ENCODE results near the gene ACE.
A peak's percentile ranks its signal among the peaks of the same experiment; 100 is the strongest.
"Not testable (repeated sequence)": the region's sequence is repeated elsewhere in the genome, so short reads cannot be mapped to it uniquely, and the experiment has no call there.

ACE gene

DNA sequence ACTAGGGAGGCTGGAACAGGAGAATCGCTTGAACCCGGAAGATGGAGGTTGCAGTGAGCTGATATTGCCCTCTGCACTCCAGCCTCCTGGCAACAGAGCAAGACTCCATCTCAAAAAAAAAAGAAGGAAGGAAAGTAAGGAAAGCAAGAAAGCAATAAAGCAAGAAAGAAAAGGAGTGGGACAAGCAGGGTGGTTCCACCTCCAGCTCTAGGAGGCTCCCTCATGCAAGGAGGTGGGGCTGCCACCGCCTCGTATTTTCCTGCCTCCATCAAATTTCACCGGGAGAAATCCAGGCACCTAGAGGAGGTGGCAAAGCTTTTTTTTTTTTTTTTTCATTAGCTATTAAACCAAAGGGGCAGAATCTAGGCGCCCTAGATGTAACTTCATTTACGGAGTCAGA, 31.8 kb upstream of the ACE start:
- no peak for DNase-seq

- DNase-seq, result peak; percentile 67
These were observed 31.3 kb upstream of the ACE start for GRCh38 chr17:63445571-63445953.

- DNase-seq, result peak; percentile 73
These were observed 30.7 kb upstream of the ACE start, which contains the start of gene CYB561 for GRCh38 chr17:63445954-63446752. Gene CYB561 (minus strand): TSS chr17:63446306. CDS start chr17:63437547, 8,759 bp downstream.

DNA sequence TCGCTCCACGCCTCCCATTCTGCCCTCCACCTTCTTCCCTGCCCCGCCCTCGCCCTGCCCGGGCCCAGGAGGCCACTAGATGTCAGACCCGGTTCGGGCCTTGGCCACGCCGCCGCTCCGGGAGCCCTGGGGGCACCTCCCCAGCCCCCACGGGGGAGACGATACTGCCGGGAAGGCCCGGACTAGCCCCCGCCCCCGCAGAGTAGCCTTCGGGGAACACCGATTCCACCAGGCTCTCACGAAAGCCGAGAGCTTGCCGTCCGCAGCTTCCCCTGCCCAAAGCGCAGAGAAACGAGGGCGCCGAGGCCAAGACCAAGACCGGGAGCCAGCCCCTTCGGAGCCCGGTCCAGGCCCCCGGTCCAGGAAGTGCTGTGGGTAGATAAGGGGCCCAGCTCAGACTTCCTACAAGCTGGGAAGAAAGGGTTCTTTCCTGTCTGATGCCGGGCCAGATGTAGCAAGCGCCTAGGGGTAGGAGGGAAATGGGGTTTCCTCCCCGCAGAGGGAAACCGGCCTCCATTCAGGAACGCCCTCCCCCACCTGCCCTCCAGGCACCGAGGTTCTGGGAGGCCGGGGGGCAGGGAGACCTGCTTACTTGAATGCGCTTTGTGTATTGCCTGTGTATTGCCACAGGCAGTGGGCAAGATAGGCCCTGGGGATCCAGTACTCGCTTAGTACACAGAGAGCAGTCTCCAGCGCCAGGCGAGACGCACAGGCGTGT, 29.9 kb upstream of the ACE start:
- DNase-seq, result peak; percentile 62

GRCh38 chr17:63447471-63448009, 29.3 kb upstream of the ACE start:
- DNase-seq, result no peak

- no peak for DNase-seq
These were observed 28.2 kb upstream of the ACE start for GRCh38 chr17:63448655-63449054.

DNA sequence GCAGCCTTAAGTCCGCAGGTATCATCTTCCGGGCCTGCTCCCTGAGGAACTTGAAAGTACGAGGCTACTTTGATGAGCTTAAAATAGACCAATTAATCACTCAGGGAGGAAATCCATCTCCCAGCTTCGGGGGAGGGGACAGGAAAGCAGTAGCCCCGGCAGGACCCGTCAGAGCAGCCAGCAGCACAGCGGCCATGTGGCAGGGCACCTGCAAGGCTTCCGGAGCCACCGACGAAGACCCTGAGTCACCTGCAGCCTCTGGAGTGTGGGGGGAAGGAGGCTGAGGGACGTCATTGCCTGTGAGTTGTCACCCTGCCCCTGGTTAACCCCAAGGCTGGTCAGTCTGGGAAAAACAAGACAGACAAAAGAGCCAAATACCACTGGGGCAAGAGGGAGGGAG, 26.3 kb upstream of the ACE start:
- DNase-seq, result no peak

GRCh38 chr17:63451150-63451549, 25.7 kb upstream of the ACE start:
- no peak for DNase-seq

DNA sequence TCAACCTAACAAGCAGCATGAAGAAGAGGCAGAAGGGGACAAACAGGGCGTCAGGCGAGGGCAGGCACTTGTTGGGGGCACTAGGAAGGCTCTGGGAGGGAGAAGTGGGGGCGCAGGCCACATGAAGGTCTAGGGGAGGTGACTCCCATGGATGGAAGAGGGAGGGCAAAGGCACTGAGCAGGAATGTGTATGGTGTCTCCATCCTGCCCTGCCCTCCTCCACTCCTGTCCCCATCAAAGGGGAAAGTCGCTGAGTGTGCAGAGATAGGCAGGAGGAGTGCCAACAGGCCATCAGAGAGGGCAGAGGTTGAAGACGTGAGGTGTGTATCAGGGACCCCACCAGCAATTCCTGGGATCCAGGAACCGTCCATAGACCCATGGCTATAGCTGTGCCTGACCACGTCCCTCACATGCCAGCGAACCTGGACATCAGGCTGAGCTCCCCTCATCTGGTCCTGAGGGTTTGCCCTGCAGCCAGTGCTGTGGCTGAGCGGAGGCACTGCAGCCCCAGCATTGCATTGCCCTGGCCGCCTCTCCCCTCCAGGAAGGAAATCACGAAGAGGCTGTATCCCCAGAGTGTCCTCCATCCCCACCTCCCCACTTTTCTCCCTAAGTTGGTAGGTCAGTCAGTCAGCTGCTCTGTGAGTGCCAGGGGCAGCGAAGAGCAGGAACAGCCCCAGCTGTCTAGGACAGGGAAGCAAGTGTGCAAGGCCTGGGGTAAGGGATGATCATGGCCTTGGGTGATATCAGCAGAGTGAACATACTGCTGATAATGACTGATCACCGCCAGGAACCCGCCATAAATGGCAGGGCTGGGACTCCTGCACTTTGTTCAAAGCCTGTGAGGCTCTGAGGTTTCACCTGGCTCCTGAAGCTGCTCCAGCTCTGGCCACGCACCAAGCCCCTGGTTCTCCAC, 24.6 kb upstream of the ACE start:
- DNase-seq, result no peak

- DNase-seq, result no peak
These were observed 23.8 kb upstream of the ACE start for GRCh38 chr17:63452962-63453551.

DNA sequence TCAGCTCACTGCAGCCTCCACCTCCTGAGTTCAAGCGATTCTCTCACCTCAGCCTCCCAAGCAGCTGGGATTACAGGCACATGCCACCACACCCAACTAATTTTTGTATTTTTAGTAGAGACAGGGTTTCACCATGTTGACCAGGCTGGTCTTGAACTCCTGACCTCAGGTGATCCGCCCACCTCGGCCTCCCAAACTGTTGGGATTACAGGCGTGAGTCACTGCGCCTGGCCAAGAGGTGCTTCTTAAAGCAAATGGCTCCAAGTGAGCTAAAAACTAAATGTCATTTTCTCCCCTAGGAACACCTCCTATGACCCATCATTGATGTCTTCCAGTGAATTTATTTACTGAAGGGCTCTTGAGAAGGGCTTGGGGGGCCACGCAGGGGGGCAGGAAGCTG, 22.5 kb upstream of the ACE start:
- DNase-seq, result not testable (repeated sequence)

DNA sequence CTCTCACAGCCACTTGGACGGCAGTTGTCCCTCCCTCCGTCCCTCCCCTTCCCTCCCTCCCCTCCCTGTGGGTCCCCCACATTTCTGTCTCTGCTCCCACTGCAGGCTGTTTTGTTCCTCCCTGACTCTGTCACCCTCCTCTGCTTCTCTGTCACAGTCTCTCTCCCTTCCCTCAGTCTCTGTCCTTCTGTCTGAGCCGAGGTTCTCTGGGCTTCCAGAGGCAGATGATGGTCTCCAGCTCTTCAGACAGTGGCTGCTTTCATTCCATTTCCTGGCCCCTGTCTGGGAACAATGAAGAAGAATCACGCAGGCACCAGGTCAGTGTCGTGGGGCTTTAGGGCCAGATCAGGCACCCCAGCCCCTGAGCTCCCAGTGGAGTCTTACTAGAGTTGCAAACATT, 21.9 kb upstream of the ACE start:
- DNase-seq, result no peak

- DNase-seq, result no peak
These were observed 21.4 kb upstream of the ACE start for GRCh38 chr17:63455417-63455816.

GRCh38 chr17:63458478-63458877, 18.4 kb upstream of the ACE start:
- no peak for DNase-seq

DNA sequence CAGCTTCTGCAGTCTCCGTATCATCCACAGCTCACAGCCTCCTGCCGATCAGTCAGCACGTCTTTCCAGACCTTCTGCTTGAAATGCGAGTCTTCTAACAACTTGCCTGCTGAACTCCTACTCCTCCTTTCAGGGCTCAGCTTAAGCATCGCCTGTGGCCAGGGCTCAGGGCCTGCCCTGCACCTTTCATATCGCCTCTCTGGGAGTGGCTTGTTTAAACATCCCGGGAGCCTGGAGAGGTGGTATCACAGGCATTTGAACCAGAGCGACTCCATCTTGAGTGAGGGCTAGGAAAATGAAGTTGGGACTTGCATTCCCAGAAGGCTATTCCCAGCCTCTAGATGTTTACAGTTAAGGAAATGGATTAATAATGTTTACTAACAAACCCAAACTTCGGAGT, 16.8 kb upstream of the ACE start:
- no peak for DNase-seq

DNA sequence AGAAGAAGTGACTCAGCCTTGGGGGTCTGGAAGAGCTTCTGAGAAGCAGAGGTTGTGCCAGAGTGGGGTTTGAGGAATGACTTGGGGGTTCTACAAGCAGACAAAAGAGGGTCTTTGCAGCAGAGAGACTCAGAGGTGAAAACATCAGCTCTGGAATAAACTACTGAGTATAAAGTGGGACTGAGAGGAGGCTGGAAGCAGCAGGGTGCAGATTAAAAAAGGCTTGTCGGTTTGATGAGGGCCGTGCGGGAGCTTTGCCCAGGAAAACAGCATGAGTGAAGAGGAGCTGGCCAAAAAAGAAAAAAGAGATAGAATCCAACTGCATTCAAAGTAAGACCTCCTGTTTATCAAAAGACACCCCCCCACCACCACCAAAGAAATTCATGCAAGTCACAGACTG, 13.1 kb upstream of the ACE start:
- no peak for DNase-seq

DNA sequence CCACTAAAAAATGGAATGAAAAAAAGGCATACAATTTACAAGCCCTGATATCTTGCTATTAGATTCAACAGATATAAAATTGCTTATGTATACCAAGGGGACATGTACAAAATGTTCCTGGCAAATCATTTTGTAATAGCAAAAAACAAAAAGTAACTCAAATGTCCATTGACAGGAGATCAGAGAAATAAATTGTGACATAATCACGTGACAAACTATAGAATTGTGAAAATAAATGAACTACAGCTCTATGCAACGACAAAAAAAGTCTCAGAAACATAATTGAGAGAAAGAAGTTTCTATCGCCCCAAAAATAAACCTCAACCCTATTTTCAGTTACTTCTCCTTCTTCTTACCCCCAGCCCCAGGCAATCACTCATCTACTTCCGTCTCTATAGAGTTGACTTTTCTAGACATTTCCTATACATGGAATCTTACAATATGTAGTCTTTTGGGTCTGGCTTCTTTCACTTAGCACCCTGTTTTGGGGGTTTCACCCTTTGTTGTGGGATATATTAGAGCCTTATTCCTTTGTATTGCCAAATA, 12.1 kb upstream of the ACE start:
- DNase-seq, result no peak

DNA sequence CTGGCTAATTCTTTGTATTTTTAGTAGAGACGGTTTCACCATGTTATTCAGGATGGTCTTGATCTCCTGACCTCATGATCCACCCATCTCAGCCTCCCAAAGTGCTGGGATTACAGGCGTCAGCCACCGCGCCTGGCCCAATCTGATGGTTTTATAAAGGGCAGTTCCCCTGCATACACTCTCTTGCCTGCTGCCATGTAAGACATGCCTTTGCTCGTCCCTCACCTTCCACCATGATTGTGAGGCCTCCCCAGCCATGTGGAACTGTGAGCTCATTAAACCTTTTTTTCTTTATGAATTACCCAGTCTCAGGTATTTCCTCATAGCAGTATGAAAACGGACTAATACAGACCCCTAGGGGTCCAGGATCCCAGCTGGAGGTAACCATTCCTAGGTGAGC, 8.8 kb upstream of the ACE start:
- not testable (repeated sequence) for DNase-seq

- no peak for DNase-seq
These were observed 2.7 kb upstream of the ACE start for GRCh38 chr17:63474174-63474573.

DNA sequence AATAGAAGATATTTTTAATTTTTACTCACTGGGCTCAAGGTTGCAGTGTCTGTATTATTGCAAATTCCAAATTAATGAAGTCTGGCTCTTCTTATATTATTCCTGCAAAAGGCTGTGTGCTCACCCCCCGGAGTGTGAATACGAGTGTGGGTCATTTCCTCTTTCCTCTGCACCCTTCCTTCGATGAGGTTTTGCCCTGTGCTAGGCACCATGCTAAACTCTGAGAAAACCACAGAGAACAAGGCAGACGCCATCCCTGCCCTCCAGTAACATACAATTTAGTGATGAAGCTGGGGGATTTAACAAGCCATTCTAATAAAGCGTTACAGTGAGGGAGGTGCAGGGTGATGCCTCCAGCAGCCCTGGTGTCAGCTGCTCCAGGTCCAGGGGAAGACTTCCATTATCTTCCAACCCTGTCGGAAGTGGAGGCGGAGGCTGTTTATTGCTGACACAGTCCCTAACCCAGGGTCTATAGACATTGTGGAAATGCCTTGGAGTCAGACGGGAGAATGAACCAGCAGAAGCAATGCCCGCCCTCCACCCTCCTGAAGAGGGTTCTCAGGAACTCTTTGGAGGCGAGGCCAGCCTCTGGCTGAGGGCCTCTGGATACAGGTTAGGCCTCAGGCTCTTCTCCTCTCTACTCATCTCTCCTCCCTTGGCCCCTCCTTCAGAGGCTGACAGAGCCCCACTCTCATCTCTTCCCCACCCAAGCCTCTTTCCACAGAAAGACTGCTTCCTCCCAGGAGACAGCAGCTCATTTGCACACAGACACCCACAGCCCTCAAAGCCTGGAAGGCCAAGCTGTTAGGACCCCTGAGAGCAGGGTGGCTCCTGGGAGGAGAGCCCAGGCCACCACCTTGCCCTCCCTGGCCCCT, 2.0 kb upstream of the ACE start:
- no peak for DNase-seq
